ENCODE results near the gene PRCD.
"Not testable (repeated sequence)": the region's sequence is repeated elsewhere in the genome, so short reads cannot be mapped to it uniquely, and the experiment has no call there.

The PRCD gene

DNA sequence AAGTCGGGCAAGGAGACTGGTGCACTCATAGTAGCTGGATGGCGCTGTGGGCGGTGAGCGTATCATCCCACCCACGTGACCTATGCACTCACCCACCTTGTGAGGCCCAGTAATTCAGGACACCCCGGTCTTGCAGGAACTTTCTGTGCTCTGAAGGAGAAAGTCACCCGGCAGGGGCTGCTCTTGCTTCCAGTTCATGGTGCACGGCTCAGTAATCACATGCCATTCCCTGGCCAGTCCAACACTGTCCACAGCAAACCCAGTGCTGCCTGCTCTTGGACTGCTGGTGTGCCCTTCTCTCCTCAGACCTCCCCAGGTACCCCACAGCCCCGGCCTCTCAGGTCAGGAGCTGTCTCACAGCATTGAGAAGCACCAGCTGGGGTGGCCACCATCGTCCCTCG, 22.2 kb upstream of the PRCD start:
- Histone ChIP-seq H3K36me3 (ENCODE audit: control insufficient read depth, insufficient read depth, low read length) (no peaks in the 10 kb centered on the region), H3K4me1 (no peaks in the 10 kb centered on the region), H3K4me3 (ENCODE audit: low read depth, low read length) (no peak overlapping the region), H3K79me2 (no peaks in the 10 kb centered on the region), H3K4me2 (ENCODE audit: low read length) (no peak overlapping the region), H3K9me3 (ENCODE audit: control insufficient read depth, low read length) (no peaks in the 10 kb centered on the region), H3K27me3 (ENCODE audit: control insufficient read depth, insufficient read depth, low read length) (no peaks in the 10 kb centered on the region), H3K9ac (no peak overlapping the region), H2AFZ (no peak overlapping the region), H3K27ac (no peak overlapping the region)
- no peak for TF ChIP-seq CTCF (IDR thresholded peaks at IDR 0.05)

DNA sequence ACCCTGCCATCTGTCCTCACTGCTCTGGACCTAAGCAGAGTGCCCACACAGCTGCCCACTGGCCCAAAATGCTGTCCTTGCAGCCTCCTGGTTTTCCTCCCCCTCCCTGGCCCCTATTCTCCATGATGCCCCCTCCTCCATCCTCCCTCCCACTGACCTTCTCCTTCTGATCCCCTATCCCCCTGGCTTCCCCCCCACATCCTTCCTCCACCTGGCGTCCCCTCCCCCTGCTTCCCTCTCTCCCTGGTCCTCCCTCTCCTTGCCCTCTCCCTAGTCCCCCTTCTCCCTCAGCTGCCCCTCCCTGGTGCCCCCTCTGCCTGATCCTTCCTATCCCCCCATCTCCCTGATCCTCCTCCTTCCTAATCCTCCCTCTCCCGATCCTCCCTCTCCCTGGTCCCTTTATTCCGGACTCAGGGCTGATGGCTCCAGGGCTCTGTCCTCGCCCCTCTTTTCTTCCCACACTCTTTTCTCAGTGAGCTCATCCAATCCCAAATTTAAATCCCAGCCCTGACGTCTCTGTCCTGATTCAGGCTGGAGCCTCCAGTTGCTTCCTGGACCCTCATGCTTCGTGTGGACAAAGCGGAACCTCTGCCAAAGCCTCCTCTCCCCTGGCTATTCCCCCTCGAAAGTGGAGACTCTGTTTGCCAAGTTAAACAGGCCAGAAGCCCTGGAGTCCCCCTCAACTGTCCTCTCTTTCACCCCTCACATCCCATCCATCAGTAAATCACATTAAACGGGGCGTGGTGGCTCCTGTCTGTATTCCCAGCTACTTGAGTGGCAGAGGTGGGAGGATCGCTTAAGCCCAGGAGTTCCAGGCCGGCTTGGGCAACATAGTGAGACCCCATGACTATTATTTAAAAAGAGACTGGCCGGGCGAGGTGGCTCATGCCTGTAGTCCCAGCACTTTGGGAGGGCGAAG, 20.5 kb upstream of the PRCD start:
- Histone ChIP-seq H3K4me1 (peaks cover 4% of the 10 kb centered on the region), H3K4me3 (ENCODE audit: low read depth, low read length) (no peak overlapping the region), H3K9me3 (ENCODE audit: control insufficient read depth, low read length) (no peaks in the 10 kb centered on the region), H3K27me3 (ENCODE audit: control insufficient read depth, insufficient read depth, low read length) (no peaks in the 10 kb centered on the region), H3K9ac (no peak overlapping the region), H2AFZ (no peak overlapping the region), H3K79me2 (no peaks in the 10 kb centered on the region), H3K27ac (no peak overlapping the region), H3K36me3 (ENCODE audit: control insufficient read depth, insufficient read depth, low read length) (no peaks in the 10 kb centered on the region), H3K4me2 (ENCODE audit: low read length) (no peak overlapping the region)
- TF ChIP-seq CTCF (IDR thresholded peaks at IDR 0.05): no peak

GRCh38 chr17:76521262-76521661, 18.6 kb upstream of the PRCD start:
- no peak overlapping the region for H3K27ac ChIP-seq
- H3K9me3 ChIP-seq (ENCODE audit: control insufficient read depth, low read length): no peaks in the 10 kb centered on the region
- no peak overlapping the region for H3K4me2 ChIP-seq (ENCODE audit: low read length)
- H3K4me1 ChIP-seq: peaks cover 12% of the 10 kb centered on the region
- no peaks in the 10 kb centered on the region for H3K27me3 ChIP-seq (ENCODE audit: control insufficient read depth, insufficient read depth, low read length)
- H3K9ac ChIP-seq: no peak overlapping the region
- H3K79me2 ChIP-seq: no peaks in the 10 kb centered on the region
- no peak overlapping the region for H3K4me3 ChIP-seq (ENCODE audit: low read depth, low read length)
- no peaks in the 10 kb centered on the region for H3K36me3 ChIP-seq (ENCODE audit: control insufficient read depth, insufficient read depth, low read length)
- no peak overlapping the region for H2AFZ ChIP-seq
- no peak for TF ChIP-seq CTCF (IDR thresholded peaks at IDR 0.05)

- H3K36me3 ChIP-seq (ENCODE audit: control insufficient read depth, insufficient read depth, low read length); H3K9me3 ChIP-seq (ENCODE audit: control insufficient read depth, low read length); H3K79me2 ChIP-seq; H3K4me3 ChIP-seq (ENCODE audit: low read depth, low read length); H3K27me3 ChIP-seq (ENCODE audit: control insufficient read depth, insufficient read depth, low read length); H3K9ac ChIP-seq; H2AFZ ChIP-seq; H3K4me2 ChIP-seq (ENCODE audit: low read length); H3K27ac ChIP-seq: not testable (repeated sequence)
- peaks cover 12% of the 10 kb centered on the region for H3K4me1 ChIP-seq
Measured at GRCh38 chr17:76521683-76522082, 18.2 kb upstream of the PRCD start.

DNA sequence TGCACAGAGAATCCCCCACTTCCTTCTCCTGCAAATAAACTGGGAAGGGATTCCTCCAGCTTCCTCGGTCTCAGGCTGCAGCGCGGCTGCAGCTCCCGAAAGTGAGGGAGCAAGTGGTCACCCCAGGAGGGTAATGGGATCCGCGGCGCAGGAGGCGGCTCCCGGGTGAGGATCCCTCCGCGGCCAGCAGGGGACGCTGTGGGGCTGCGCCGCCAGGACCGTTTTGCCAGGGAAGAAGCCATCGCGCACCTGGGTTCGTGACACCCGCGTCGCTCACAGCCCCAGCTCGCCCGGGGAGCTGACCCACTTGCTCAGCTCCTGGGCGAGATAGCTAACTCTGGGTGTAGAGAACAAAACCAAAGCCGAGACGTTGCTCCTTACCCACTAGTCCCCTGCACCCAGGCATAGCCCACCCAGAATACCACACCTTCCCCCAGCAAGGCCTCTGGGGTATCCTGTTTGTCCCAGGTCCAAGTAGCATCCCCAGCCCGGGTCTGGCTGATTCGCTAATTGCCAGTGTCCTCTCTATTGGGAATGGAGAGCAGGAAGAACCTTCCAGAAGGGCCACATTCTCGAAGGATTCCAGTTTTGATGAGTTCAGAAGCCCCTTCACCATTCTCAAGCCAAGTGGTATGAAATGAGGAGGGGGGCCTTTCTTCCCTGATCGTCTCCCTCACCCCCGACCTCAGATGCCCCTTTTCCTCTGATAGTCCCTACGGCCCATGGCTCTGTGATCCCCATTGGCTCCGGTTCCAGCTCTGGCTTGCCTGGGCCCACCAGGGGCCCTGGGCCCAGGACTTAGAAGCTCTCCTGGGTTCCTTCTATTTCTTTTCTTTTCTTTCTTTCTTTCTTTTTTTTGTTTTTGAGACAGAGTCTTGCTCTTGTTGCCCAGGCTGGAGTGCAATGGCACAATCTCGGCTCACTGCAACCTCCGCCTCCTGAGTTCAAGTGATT, 16.5 kb upstream of the PRCD start:
- Histone ChIP-seq H3K36me3 (ENCODE audit: control insufficient read depth, insufficient read depth, low read length) (no peaks in the 10 kb centered on the region), H3K9ac (no peak overlapping the region), H2AFZ (peak overlapping the region; percentile 65), H3K79me2 (no peaks in the 10 kb centered on the region), H3K4me2 (ENCODE audit: low read length) (peak overlapping the region; percentile 49), H3K4me3 (ENCODE audit: low read depth, low read length) (peak overlapping the region; percentile 11), H3K27me3 (ENCODE audit: control insufficient read depth, insufficient read depth, low read length) (no peaks in the 10 kb centered on the region), H3K27ac (no peak overlapping the region), H3K4me1 (peaks cover 12% of the 10 kb centered on the region), H3K9me3 (ENCODE audit: control insufficient read depth, low read length) (no peaks in the 10 kb centered on the region)
- TF ChIP-seq CTCF (IDR thresholded peaks at IDR 0.05): peak; percentile 100
